ENCODE measurements around the gene HOXC4.

Gene HOXC4

DNA sequence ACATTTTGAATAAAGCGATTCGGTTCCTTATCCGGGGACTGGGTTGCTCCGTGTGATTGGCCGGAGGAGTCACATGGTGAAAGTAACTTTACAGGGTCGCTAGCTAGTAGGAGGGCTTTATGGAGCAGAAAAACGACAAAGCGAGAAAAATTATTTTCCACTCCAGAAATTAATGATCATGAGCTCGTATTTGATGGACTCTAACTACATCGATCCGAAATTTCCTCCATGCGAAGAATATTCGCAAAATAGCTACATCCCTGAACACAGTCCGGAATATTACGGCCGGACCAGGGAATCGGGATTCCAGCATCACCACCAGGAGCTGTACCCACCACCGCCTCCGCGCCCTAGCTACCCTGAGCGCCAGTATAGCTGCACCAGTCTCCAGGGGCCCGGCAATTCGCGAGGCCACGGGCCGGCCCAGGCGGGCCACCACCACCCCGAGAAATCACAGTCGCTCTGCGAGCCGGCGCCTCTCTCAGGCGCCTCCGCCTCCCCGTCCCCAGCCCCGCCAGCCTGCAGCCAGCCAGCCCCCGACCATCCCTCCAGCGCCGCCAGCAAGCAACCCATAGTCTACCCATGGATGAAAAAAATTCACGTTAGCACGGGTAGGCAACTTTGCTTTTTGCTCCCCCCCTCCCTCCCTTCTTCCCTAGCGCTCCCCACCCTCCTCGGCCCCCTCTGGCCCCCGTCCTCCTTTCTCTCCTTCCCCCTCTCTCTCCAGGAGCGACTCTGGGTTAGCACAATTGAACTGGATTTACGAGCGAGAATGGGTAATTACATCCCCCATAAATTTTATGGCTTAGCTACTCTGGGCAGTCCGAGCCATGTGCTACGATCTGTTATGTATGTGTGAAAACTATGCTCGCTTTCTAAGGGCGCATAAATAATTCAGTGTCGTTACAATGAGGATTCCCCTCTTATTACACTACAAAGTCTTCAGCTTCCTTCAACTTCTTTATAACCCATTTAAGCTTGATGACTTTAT, at the start of gene HOXC4:
Gene HOXC4, plus strand, starts transcription at position 85 of the 991 bp plus-strand sequence. Its CDS starts 88 bp downstream, at position 173.
- DNase-seq = no peak

DNA sequence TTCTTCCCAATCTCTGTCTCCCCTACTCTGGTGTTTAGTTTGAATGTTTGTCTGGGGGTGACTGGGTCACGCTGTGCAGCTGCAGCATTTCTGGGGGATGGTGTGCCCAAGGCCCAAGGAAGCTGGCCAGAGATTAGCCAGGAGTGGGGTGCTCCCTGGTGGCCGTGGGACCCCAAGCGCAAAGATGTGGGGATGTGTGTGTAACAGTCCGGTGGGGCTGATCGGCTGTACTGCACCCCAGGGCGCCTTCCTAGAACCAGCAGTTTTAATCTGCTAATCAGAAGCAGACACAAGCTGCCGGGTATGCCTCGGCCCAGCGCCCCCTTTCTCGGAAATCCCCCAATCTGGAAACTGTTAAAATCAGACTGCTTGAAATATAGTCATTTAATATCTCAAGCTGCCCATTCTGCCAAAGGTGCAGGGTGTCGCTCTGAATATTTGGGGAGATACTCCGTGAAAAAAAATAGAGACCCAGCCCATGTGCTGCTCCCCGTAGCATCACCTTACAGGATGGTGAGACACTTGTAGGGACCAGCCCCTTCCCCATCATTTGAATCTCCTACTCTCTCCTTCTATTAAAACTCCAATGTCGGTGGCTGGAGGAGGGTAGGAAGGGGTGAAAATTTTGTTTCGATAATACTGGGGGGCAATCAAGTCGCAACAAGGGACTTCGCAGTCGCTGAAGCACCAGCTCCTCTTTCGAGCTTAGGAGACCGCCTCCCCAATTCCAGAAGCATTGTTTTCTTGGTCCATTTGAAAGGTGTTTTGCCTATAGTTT, 49.4 kb upstream of the HOXC4 start:
- no peak for DNase-seq

DNA sequence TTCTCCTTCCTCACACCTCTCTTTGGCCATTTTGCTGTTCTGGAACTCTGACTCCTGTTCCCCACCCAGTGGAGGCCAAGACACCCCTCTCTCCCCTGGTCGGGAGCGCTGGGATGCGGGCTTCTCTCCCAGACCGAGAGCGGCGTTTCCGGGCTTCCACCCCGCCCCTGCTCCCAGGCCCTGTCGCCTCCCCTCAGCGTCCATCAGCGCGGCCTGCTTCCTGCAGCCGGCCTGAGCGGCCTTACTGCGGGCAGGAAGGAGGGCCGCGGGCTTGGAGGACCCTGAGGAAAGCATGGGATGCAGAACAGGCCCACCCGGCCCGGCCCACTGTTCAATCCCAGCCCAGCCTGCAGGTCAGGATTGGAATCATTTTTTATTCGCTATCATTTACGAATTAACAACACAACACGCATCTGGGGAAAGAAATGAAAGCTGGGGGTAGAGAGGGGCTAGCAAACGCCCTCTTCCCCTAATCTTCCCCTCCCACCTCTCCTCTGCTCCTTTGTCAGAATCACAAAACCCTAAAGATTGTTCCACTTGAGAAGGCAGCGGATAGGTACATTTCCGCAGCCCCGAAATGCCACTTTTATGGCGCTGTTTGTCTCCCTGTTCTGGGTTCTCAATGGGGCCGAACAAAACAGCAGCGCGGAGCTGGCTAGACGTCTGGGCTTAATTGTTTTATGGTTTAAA, 48.6 kb upstream of the HOXC4 start:
- DNase-seq = no peak

DNA sequence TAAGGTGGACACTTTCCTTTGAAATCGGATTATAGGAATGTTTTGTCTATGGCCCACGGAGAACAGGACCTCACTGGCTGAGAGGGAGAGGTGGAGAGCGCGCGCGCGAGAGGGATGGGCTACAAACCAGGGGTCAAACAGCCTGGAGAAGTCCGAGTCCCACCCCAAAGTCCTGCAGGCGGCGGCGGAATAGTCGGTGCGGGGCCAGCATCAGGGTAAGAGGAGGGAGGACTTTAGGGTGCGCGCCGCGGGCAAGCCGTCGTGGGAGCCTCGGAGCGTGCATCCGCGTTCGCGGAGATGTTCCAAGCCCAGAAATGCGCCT, 48.1 kb upstream of the HOXC4 start:
- no peak for DNase-seq

DNA sequence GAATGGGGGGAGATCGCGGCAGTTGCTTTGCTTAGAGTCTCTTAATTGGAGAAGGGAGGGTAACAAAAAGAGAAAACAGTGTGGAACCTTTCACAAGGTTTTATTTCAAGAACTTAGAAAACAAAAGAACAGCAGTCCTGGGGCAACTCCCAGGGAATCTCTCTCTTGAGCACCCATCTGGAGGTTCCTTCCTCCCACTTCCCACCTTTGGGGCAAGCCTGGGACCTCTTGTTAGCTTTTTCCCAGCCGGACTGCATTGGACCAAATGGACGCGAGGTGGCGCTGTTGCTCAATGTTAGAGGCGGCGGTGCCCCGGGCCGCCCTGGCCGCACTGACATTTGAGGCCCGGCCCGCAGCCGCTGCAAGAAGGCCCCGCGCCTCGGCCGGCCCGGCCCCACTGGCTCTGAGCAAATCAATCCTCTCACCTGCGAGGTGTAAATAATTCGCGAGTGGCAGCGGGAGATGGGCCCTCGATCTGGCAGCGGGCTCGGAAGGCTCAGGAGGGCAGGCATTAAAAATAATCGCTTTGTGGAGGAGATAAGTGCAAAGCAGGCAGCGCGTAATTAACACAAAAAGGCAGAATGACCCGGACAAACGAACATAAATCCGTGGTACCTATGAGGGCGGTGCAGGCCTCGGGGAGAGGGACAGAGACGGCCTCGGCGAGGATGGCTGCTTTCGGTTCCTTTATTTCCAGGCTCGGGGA, 47.6 kb upstream of the HOXC4 start:
- DNase-seq = peak; percentile 30

DNA sequence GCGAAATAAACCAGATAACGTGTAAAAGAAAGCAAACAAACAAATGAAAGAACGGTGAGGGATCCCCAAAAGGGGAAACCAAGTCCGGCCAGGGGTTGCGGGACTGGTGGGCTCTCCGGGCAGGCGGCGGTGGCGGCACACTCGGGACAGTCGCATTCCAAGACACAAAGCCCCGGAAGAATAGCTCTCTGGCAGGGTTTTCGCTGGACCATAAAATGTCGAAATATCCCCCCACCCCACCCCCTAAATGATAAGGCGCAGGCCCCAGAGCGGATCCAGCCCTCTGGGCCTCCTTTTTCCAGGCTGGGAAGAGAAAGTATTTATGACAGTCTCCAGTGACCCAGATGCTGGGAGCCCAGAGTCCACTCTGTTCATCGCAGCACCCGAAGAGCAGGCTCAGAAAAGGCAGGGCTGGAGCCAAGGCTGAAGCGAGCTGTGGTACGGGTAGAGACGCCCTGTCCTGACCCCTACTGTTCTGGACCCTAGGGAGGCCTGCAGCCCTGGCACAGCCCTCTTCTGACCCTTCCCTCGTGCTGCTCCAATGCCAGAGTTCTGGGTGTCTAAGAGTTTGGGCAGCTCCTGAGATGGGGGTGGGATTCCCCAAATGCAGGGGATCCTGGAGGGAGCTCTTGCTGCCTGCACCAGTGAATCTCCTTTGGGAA, 46.9 kb upstream of the HOXC4 start:
- DNase-seq = no peak

DNA sequence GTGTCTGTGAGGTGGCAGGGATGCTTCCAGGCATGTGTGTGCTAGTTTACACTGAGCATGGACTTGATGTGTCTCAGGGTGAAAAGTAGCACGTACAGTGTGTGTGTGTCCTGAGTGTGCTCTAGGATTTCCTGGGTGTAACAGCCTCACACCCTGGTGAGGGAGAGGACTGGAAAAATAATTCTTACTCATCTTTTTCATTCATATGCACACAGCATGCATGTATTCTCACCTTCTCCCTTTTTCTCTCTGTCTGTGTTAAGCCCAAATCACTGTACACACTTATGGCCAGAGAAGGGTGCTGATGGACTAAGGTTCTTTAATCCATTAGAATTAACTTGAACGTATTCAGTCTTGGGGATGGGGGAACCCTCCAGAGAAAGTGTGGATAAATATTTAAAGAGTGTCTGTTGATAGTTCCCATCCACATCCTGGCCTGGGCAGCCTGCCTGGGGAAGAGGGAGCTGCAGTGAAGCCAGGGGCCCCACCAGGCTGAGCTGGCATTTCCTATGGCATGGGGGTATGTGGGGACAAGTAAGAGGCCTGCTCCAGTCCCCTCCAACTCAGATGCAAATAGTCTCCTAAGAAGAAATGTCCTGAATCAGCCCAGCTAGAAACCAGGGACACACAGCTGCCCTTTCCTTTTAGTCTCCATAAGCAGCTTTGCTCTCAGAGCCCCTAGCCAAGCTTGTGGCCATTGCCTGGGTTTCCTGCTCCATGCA, 45.9 kb upstream of the HOXC4 start:
- DNase-seq = no peak

DNA sequence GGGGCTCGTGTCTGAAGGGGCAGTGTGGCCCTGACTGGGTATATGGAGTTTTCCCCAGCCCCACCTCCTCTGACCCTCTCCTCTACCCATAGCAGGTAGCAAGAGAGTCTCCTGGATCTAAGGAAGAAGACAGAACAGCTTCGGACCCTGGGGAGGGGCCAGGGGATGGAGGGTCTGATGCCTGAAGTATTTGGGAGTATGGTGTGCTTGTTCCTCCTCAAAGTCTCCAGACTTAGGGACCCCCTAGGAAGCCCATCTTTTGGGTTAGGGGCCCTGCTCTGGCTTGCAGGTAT, 45.4 kb upstream of the HOXC4 start:
- no peak for DNase-seq

DNA sequence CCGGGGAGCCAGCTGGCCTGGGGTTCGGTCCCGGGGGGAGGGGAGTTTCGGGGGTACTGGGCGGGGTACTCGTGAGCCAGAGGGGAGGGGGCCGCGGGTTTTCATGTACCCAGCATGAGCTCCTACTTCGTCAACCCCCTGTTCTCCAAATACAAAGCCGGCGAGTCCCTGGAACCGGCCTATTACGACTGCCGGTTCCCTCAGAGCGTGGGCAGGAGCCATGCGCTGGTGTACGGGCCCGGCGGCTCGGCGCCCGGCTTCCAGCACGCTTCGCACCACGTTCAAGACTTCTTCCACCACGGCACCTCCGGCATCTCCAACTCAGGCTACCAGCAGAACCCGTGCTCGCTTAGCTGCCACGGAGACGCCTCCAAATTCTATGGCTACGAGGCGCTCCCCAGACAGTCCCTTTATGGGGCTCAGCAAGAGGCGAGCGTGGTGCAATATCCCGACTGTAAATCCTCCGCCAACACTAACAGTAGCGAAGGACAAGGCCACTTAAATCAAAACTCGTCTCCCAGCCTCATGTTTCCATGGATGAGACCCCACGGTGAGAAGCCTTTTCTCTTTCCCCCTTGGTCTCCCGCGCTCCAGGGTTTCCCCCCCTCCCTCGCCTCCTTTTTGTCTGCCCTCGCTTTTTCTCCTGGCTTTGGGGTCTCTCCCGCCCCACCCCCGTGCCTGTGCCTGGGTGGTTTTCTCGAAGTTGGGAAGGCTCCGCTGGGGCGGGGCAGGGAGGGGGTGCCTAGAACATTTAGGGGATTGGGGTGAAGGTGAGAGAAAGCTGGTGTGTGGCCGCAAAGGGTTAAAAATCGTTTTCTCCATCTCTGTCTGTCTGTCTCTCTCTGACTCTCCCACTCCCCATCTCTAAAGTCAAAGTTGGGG, 44.2 kb upstream of the HOXC4 start:
- DNase-seq = no peak

DNA sequence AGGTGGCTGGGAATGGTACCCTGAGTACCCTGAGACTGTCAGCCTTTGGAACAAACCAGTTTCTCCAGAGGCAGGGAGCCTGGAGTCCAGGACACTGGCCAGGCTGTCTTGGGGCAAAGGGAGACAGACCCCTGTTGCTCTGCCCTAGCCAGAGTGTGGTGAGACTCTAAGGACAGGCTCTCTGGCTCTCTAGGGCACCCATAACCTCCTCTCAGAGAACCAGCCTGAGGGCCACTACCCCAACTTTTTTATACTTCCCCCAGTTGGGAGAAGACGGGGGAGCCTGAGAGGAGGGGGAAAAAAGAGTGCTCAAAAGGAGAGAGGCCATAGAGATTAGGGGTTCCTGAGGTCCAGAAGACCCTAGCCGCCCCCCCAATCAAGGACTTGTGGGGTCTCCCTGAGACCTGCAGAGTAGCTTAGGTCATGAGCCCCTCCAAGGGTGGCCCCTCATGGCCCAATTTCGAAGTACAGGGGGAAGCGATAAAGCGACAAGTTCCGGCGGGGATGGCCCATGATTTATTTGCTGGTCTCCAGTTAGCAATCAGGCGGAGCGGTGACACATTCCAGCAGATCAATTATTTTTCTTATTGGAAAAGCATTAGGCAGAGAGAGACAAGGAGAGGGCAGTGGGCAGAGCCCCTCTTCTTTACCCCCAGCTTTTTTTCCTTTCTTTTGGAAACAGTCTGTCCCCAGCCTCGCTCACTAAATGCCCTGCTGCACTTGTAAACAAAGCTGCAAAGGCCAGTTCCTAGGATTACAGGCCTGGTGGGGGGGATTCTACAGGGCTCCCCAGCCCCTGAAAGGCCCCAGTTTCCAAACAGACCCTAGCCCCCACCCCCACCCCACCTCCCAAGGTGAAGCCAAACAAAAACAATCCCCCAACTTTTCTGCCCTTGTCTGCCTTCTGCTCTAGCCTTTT, 43.3 kb upstream of the HOXC4 start:
- no peak for DNase-seq

DNA sequence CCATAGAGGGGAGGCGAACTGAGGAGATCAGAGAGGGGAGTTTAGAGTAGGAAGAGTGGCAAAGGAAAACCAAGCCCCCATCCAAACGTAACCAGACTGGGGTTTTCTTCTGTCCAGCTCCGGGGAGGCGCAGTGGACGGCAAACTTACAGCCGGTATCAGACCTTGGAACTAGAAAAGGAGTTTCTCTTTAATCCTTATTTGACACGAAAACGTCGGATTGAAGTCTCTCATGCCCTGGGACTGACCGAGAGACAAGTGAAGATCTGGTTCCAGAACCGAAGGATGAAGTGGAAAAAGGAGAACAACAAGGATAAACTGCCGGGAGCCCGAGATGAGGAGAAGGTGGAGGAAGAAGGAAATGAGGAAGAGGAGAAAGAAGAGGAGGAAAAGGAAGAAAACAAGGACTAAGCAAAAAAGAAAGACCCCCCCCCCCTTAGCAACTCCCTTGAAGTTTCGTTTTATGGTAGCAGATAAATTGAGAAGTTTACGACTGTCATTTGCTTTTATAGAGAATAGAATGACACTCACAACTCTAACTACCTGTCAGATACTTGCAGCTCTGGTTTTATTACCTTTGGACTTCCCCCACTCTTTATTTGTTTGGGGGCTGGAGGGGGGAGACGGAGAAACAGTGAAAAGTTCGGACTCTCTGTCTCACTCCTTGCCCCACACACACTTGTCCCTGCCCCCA, 42.5 kb upstream of the HOXC4 start:
- no peak for DNase-seq

DNA sequence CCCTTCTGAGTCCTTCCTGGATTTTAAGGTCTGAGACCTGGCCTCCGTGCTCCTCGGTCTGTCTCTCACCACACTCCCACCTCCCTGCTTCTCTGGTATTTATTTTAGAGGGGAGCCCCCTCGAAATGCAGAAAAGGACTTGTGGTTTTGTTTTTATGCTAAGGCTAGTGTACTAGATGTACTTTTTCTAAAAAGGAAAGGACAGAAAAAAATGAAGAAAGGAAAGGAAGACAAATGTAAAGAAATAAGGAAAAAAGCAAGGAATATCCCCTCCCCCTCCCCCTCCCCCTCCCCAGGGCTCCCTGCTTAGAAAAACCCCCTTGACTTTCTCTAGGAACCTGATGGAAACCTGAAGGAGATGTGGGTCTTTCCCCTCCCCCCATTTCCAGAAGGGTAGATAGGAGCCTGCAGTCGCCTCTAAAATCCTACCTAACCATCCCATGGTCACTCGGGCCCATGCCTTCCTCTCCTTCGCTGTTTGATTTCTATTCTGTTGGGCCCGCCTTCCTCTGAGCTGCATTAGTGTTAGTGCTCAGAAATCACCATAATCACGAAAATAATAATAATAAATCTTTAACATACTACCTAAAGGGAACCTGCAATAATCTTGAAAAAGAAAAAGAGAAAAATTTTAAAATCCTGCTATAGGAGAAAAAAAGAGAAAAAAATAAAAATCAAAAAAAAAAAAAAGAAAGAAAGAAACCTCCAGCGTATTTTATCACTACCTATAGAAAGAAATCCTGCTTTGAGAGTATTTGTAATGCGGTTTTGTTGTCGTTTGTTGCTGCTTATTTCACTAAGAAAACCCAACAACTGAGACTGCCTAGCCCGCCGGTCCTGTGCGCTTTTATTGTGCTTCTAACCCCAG, 41.7 kb upstream of the HOXC4 start:
- no peak for DNase-seq

DNA sequence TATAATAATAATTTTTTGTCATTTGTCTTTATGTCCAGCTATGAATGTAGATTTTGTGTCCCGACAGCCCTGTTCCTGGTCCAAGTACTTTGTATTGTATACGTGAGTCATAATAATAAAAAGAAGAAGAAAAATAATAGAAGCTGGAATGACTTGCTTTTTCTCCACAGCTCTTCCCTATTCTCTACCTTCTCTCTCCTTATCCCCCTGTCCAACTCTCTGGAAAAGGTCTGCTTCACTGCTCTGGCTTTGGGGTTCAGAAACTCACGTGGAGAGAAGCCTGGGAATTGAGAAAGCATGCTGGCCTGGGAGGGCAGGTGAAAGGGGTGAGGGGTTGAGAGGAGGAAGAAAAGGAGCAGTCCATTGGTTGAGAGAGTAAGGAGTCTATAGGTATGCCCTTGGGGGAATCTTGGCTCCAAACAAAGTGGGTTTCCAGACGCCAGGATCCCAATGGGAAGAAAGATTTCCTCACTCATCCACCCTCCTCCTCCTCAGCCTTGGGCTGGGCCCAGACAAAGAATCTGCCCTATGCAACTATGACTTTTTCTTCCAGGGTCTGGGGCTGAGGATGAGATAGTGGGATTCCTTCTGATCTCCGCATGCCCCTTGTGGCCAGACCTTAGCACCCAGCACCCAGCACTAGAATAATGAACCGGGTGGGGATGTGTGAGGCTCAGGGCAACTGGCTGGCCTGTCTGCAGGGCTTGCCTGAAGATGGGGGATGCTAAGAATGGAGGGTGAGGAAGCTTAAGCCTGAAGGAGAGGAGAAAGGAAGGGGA, 40.8 kb upstream of the HOXC4 start:
- no peak for DNase-seq

DNA sequence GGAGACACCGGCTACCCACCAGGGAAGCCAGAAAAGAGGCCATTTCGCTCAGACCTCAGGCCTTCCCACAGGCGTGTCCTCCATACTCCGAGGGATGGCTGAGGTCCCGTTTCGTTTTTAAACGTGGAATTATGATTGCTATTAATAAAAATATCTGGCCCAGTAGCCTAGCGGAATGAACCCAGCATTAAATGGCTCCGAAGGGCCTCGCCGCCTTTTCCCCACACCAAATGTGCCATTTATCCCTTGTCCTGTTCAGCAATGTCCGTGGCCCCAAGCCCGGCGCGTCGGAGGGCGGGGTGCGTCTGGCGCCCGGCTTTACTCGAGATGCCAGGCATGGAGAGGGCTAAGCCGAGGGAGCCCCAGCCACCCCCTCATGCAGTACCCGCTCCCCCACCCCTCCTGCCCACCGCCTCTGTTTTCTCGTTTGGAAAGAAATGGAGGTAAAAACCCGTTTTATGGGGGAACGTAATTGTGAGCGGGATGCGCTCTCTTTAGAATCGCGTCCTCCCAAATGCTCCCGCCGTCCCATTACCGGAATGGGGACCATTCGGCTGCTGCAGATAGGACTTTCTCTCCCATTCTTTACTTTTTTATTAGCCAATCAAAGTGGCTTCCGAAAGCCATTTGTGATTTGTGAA, 39.1 kb upstream of the HOXC4 start:
- DNase-seq = no peak

DNA sequence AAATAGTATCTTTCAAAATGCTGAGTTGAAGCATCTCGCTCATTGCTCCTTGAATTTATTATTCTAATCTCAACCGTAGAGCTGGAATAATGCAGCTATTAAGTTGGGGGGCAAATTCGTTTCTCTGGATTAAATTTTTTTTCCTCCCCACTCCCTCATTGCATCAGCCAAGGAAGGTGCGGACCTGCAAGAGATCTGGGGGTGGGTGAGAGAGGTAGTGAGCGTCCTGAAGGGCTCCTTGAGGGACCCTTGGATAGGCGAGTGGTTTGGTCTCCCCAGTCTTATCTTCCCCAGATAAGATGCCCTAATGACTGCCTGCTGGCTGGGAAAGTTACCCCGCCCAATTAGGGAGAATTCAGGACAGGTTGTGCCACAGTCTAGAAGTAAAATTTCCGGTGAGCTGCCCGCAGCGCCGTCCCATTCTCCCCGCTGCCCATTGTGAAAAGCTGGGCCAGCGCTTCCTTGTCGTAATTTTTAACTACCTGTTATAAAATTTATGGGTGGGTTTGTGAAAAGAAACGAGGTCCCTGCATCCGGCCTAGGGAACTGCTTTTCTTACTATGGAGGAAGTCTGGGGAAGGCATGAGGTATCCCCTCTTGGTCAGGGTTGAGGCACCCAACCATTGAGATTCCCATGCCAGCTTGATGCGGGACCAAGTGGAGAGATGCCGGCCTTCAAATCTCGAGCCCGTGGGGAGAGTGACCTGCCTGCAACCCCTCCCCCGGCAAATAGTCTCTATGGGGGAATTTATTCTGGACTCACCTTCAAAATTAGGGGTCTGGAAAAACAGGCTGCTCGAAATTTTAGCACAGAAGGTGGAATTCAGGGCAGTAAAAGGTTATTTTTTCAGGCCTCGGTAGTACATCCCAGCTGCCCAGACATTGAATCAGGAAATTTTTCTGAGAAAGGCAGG, 38.4 kb upstream of the HOXC4 start:
- no peak for DNase-seq
